Measurements from ENCODE around the gene MAPRE3.

DNA sequence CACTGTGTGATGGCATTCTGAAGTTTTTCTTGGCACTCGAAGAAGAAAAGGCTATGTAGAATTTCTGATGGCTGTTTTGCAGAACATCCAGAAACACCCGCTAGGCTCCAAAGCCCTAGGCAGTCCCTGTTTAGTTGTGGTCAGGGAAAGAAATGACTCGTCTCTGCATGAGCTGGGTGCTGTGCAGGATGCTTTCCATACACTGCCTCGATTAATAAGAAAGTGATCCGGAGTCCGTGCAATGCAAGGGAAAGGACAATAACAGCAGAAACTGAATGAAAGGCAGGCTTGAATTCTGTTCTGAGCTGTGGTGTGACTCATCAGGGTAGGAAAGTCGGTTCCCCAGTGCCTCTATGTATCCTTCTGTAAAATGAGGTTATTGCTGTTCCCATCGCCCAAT lies 18.7 kb downstream of the MAPRE3 start:
- TF ChIP-seq CTCF (IDR thresholded peaks at IDR 0.05) = no peak
- no peak for TF ChIP-seq POLR2AphosphoS5 (IDR thresholded peaks at IDR 0.05)
- TF ChIP-seq EP300 (IDR thresholded peaks at IDR 0.05) = no peak
- no peak for TF ChIP-seq POLR2A (IDR thresholded peaks at IDR 0.05)
